ENCODE results near the gene PRDM16. TPM values are rescaled to one million over a fixed set of nuclear protein-coding genes. Genes with fewer than 3 reads are reported as not detected.

PRDM16 gene
- total RNA-seq, 1 donor from 2014 or later: 18.3 TPM

GRCh38 chr1:3056641-3057040 is 12.4 kb upstream of the PRDM16 start:
- TF ChIP-seq, protein P1, sequence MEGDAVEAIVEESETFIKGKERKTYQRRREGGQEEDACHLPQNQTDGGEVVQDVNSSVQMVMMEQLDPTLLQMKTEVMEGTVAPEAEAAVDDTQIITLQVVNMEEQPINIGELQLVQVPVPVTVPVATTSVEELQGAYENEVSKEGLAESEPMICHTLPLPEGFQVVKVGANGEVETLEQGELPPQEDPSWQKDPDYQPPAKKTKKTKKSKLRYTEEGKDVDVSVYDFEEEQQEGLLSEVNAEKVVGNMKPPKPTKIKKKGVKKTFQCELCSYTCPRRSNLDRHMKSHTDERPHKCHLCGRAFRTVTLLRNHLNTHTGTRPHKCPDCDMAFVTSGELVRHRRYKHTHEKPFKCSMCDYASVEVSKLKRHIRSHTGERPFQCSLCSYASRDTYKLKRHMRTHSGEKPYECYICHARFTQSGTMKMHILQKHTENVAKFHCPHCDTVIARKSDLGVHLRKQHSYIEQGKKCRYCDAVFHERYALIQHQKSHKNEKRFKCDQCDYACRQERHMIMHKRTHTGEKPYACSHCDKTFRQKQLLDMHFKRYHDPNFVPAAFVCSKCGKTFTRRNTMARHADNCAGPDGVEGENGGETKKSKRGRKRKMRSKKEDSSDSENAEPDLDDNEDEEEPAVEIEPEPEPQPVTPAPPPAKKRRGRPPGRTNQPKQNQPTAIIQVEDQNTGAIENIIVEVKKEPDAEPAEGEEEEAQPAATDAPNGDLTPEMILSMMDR (IDR thresholded peaks at IDR 0.05): no peak
- Mint-ChIP-seq H3K36me3 (ENCODE audit: low read depth) (peaks cover 8% of the 10 kb centered on the region), H3K9me3 (ENCODE audit: low read depth) (peaks cover 19% of the 10 kb centered on the region), H3K27me3 (ENCODE audit: low read depth) (peaks cover 55% of the 10 kb centered on the region), H3K4me3 (ENCODE audit: unreplicated experiment) (no peak overlapping the region), H3K27ac (ENCODE audit: unreplicated experiment) (no peak overlapping the region), H3K4me1 (ENCODE audit: low read depth) (peaks cover 4% of the 10 kb centered on the region)
- DNase-seq (ENCODE audit: low spot score): no peak

- no peak overlapping the region for H3K4me3 Mint-ChIP-seq (ENCODE audit: unreplicated experiment)
- TF ChIP-seq, protein P1 (IDR thresholded peaks at IDR 0.05): no peak
- peaks cover 8% of the 10 kb centered on the region for H3K4me1 Mint-ChIP-seq (ENCODE audit: low read depth)
- H3K36me3 Mint-ChIP-seq (ENCODE audit: low read depth): peaks cover 8% of the 10 kb centered on the region
- H3K27ac Mint-ChIP-seq (ENCODE audit: unreplicated experiment): no peak overlapping the region
- H3K27me3 Mint-ChIP-seq (ENCODE audit: low read depth): peaks cover 54% of the 10 kb centered on the region
- DNase-seq (ENCODE audit: low spot score): peak; percentile 38
- peaks cover 15% of the 10 kb centered on the region for H3K9me3 Mint-ChIP-seq (ENCODE audit: low read depth)
Observed at GRCh38 chr1:3058263-3059030, 10.6 kb upstream of the PRDM16 start.

GRCh38 chr1:3060127-3060526 is 8.9 kb upstream of the PRDM16 start:
- H3K36me3 Mint-ChIP-seq (ENCODE audit: low read depth): peaks cover 10% of the 10 kb centered on the region
- TF ChIP-seq, protein P1 (IDR thresholded peaks at IDR 0.05): no peak
- H3K27ac Mint-ChIP-seq (ENCODE audit: unreplicated experiment): no peak overlapping the region
- no peak overlapping the region for H3K4me3 Mint-ChIP-seq (ENCODE audit: unreplicated experiment)
- DNase-seq (ENCODE audit: low spot score): peak; percentile 33
- peaks cover 13% of the 10 kb centered on the region for H3K4me1 Mint-ChIP-seq (ENCODE audit: low read depth)
- H3K9me3 Mint-ChIP-seq (ENCODE audit: low read depth): peaks cover 15% of the 10 kb centered on the region
- peaks cover 46% of the 10 kb centered on the region for H3K27me3 Mint-ChIP-seq (ENCODE audit: low read depth)

GRCh38 chr1:3060601-3061551 is 8.1 kb upstream of the PRDM16 start:
- peaks cover 51% of the 10 kb centered on the region for H3K27me3 Mint-ChIP-seq (ENCODE audit: low read depth)
- DNase-seq (ENCODE audit: low spot score): peak; percentile 76
- H3K36me3 Mint-ChIP-seq (ENCODE audit: low read depth): peaks cover 10% of the 10 kb centered on the region
- peaks cover 15% of the 10 kb centered on the region for H3K9me3 Mint-ChIP-seq (ENCODE audit: low read depth)
- H3K4me3 Mint-ChIP-seq (ENCODE audit: unreplicated experiment): no peak overlapping the region
- H3K4me1 Mint-ChIP-seq (ENCODE audit: low read depth): peaks cover 13% of the 10 kb centered on the region
- TF ChIP-seq, protein P1 (IDR thresholded peaks at IDR 0.05): peak; percentile 18
- H3K27ac Mint-ChIP-seq (ENCODE audit: unreplicated experiment): no peak overlapping the region

GRCh38 chr1:3061566-3061965 is 7.4 kb upstream of the PRDM16 start:
- DNase-seq (ENCODE audit: low spot score): peak; percentile 72
- Mint-ChIP-seq H3K4me3 (ENCODE audit: unreplicated experiment) (no peak overlapping the region), H3K4me1 (ENCODE audit: low read depth) (peaks cover 13% of the 10 kb centered on the region), H3K9me3 (ENCODE audit: low read depth) (peaks cover 15% of the 10 kb centered on the region), H3K27ac (ENCODE audit: unreplicated experiment) (no peak overlapping the region), H3K36me3 (ENCODE audit: low read depth) (peaks cover 10% of the 10 kb centered on the region), H3K27me3 (ENCODE audit: low read depth) (peaks cover 52% of the 10 kb centered on the region)
- TF ChIP-seq, protein P1 (IDR thresholded peaks at IDR 0.05): no peak
